ENCODE results near the gene DGKI.
A peak's percentile ranks its signal among the peaks of the same experiment; 100 is the strongest.

The DGKI gene

GRCh38 chr7:137351941-137352340 is 494.8 kb downstream of the DGKI start:
- Histone ChIP-seq H3K4me1 (ENCODE audit: insufficient read depth, insufficient read length) (no peaks in the 10 kb centered on the region), H3K4me3 (ENCODE audit: insufficient read length, low read depth) (no peak overlapping the region), H3K9me3 (ENCODE audit: insufficient read depth, low read length) (no peaks in the 10 kb centered on the region), H3K9ac (ENCODE audit: insufficient read length, low read depth) (no peak overlapping the region), H3K27me3 (ENCODE audit: insufficient read depth, insufficient read length) (no peaks in the 10 kb centered on the region), H3K36me3 (ENCODE audit: insufficient read depth, insufficient read length, low read length) (no peaks in the 10 kb centered on the region)
- DNase-seq (ENCODE audit: low read depth, low spot score): no peak
- TF ChIP-seq SUZ12 (IDR thresholded peaks at IDR 0.05; ENCODE audit: extremely low read depth, insufficient read depth, insufficient read length) (no peak), YY1 (IDR thresholded peaks at IDR 0.05; ENCODE audit: insufficient read depth, insufficient read length) (no peak), ZNF274 (IDR thresholded peaks at IDR 0.05; ENCODE audit: low read depth, low read length) (no peak)

GRCh38 chr7:137345799-137346449 is 500.9 kb downstream of the DGKI start:
- H3K4me1 ChIP-seq (ENCODE audit: insufficient read depth, insufficient read length): no peaks in the 10 kb centered on the region
- H3K9me3 ChIP-seq (ENCODE audit: insufficient read depth, low read length): no peaks in the 10 kb centered on the region
- no peak for TF ChIP-seq SUZ12 (IDR thresholded peaks at IDR 0.05; ENCODE audit: extremely low read depth, insufficient read depth, insufficient read length)
- TF ChIP-seq YY1 (IDR thresholded peaks at IDR 0.05; ENCODE audit: insufficient read depth, insufficient read length): no peak
- no peak for TF ChIP-seq ZNF274 (IDR thresholded peaks at IDR 0.05; ENCODE audit: low read depth, low read length)
- peaks cover 6% of the 10 kb centered on the region for H3K27me3 ChIP-seq (ENCODE audit: insufficient read depth, insufficient read length)
- no peak overlapping the region for H3K4me3 ChIP-seq (ENCODE audit: insufficient read length, low read depth)
- H3K36me3 ChIP-seq (ENCODE audit: insufficient read depth, insufficient read length, low read length): no peaks in the 10 kb centered on the region
- DNase-seq (ENCODE audit: low read depth, low spot score): no peak
- no peak overlapping the region for H3K9ac ChIP-seq (ENCODE audit: insufficient read length, low read depth)

- no peaks in the 10 kb centered on the region for H3K4me1 ChIP-seq (ENCODE audit: insufficient read depth, insufficient read length)
- H3K4me3 ChIP-seq (ENCODE audit: insufficient read length, low read depth): peak within 1 kb of the TSS; percentile 56
- TF ChIP-seq YY1 (IDR thresholded peaks at IDR 0.05; ENCODE audit: insufficient read depth, insufficient read length): no peak
- peak; percentile 54 for DNase-seq (ENCODE audit: low read depth, low spot score)
- H3K9ac ChIP-seq (ENCODE audit: insufficient read length, low read depth): peak within 1 kb of the TSS; percentile 74
- no peaks in the 10 kb centered on the region for H3K9me3 ChIP-seq (ENCODE audit: insufficient read depth, low read length)
- peaks cover 6% of the 10 kb centered on the region for H3K27me3 ChIP-seq (ENCODE audit: insufficient read depth, insufficient read length)
- H3K36me3 ChIP-seq (ENCODE audit: insufficient read depth, insufficient read length, low read length): no peaks in the 10 kb centered on the region
Measured at GRCh38 chr7:137343281-137343841, 503.4 kb downstream of the DGKI start, which contains the start of gene PTN. PTN (minus strand) TSS chr7:137343733; CDS start chr7:137254973, 88,760 bp downstream.

GRCh38 chr7:137342828-137343261 is 503.9 kb downstream of the DGKI start:
- Histone ChIP-seq H3K27me3 (ENCODE audit: insufficient read depth, insufficient read length) (peaks cover 6% of the 10 kb centered on the region), H3K9ac (ENCODE audit: insufficient read length, low read depth) (peak overlapping the region; percentile 74), H3K36me3 (ENCODE audit: insufficient read depth, insufficient read length, low read length) (no peaks in the 10 kb centered on the region), H3K4me3 (ENCODE audit: insufficient read length, low read depth) (peak overlapping the region; percentile 56), H3K4me1 (ENCODE audit: insufficient read depth, insufficient read length) (no peaks in the 10 kb centered on the region), H3K9me3 (ENCODE audit: insufficient read depth, low read length) (no peaks in the 10 kb centered on the region)
- TF ChIP-seq YY1 (IDR thresholded peaks at IDR 0.05; ENCODE audit: insufficient read depth, insufficient read length): no peak
- no peak for DNase-seq (ENCODE audit: low read depth, low spot score)

GRCh38 chr7:137342265-137342664 is 504.5 kb downstream of the DGKI start:
- Histone ChIP-seq H3K27me3 (ENCODE audit: insufficient read depth, insufficient read length) (peaks cover 6% of the 10 kb centered on the region), H3K9ac (ENCODE audit: insufficient read length, low read depth) (no peak overlapping the region), H3K36me3 (ENCODE audit: insufficient read depth, insufficient read length, low read length) (no peaks in the 10 kb centered on the region), H3K4me1 (ENCODE audit: insufficient read depth, insufficient read length) (no peaks in the 10 kb centered on the region), H3K4me3 (ENCODE audit: insufficient read length, low read depth) (no peak overlapping the region), H3K9me3 (ENCODE audit: insufficient read depth, low read length) (no peaks in the 10 kb centered on the region)
- DNase-seq (ENCODE audit: low read depth, low spot score): no peak
- TF ChIP-seq ZNF274 (IDR thresholded peaks at IDR 0.05; ENCODE audit: low read depth, low read length) (no peak), YY1 (IDR thresholded peaks at IDR 0.05; ENCODE audit: insufficient read depth, insufficient read length) (no peak), SUZ12 (IDR thresholded peaks at IDR 0.05; ENCODE audit: extremely low read depth, insufficient read depth, insufficient read length) (no peak)

- no peaks in the 10 kb centered on the region for H3K27me3 ChIP-seq (ENCODE audit: insufficient read depth, insufficient read length)
- no peak for DNase-seq (ENCODE audit: low read depth, low spot score)
- TF ChIP-seq SUZ12 (IDR thresholded peaks at IDR 0.05; ENCODE audit: extremely low read depth, insufficient read depth, insufficient read length): no peak
- no peak for TF ChIP-seq ZNF274 (IDR thresholded peaks at IDR 0.05; ENCODE audit: low read depth, low read length)
- no peak for TF ChIP-seq YY1 (IDR thresholded peaks at IDR 0.05; ENCODE audit: insufficient read depth, insufficient read length)
Measured at GRCh38 chr7:137337902-137338301, 508.9 kb downstream of the DGKI start.

GRCh38 chr7:137335814-137336213 is 511.0 kb downstream of the DGKI start:
- Histone ChIP-seq H3K4me1 (ENCODE audit: insufficient read depth, insufficient read length) (no peaks in the 10 kb centered on the region), H3K36me3 (ENCODE audit: insufficient read depth, insufficient read length, low read length) (no peaks in the 10 kb centered on the region), H3K4me3 (ENCODE audit: insufficient read length, low read depth) (no peak overlapping the region), H3K27me3 (ENCODE audit: insufficient read depth, insufficient read length) (no peaks in the 10 kb centered on the region), H3K9me3 (ENCODE audit: insufficient read depth, low read length) (no peaks in the 10 kb centered on the region), H3K9ac (ENCODE audit: insufficient read length, low read depth) (no peak overlapping the region)
- no peak for DNase-seq (ENCODE audit: low read depth, low spot score)
- TF ChIP-seq YY1 (IDR thresholded peaks at IDR 0.05; ENCODE audit: insufficient read depth, insufficient read length) (no peak), SUZ12 (IDR thresholded peaks at IDR 0.05; ENCODE audit: extremely low read depth, insufficient read depth, insufficient read length) (no peak), ZNF274 (IDR thresholded peaks at IDR 0.05; ENCODE audit: low read depth, low read length) (no peak)

More at GRCh38 chr7:137337902-137338301, 508.9 kb downstream of the DGKI start:
- H3K9me3 ChIP-seq (ENCODE audit: insufficient read depth, low read length): no peaks in the 10 kb centered on the region
- H3K36me3 ChIP-seq (ENCODE audit: insufficient read depth, insufficient read length, low read length): no peaks in the 10 kb centered on the region
- no peaks in the 10 kb centered on the region for H3K4me1 ChIP-seq (ENCODE audit: insufficient read depth, insufficient read length)
- no peak overlapping the region for H3K9ac ChIP-seq (ENCODE audit: insufficient read length, low read depth)
- H3K4me3 ChIP-seq (ENCODE audit: insufficient read length, low read depth): no peak overlapping the region

All from NT2/D1 (cell line).